ENCODE measurements around the gene WBP2. TPM values are rescaled to one million over a fixed set of nuclear protein-coding genes. Genes with fewer than 3 reads are reported as not detected.

Gene WBP2
- total and polyA plus RNA-seq, 2 of the 8 experiments (the other 6 are each of a cell fraction or from before 2014, with no cell fraction given): 48.2 to 71.2 TPM

- no peak for FAIRE-seq
- H4K91ac ChIP-seq (replicated peaks; ENCODE audit: insufficient read length, low read length): no peak overlapping the region
- no peak overlapping the region for H3K27ac ChIP-seq (ENCODE audit: low read depth, low read length)
- no peak for DNase-seq (ENCODE audit: low read depth in 1 of 2, low spot score in 2 of 2)
- no peak overlapping the region for H3K4me2 ChIP-seq (ENCODE audit: insufficient read depth in 1 of 2, low read depth in 2 of 2, low read length in 2 of 2)
- no peak overlapping the region for H2BK5ac ChIP-seq (ENCODE audit: low read depth, low read length)
- no peak overlapping the region for H3K56ac ChIP-seq (replicated peaks; ENCODE audit: insufficient read length, low read depth, low read length)
- no peak overlapping the region for H2BK20ac ChIP-seq (ENCODE audit: low read length)
- H3K27me3 ChIP-seq (replicated peaks in 1 of 4; ENCODE audit: control insufficient read depth in 3 of 4, extremely low read depth in 1 of 4, insufficient read depth in 3 of 4, low read length in 3 of 4): no peaks in the 10 kb centered on the region
- H3K79me1 ChIP-seq (ENCODE audit: low read depth, low read length): no peaks in the 10 kb centered on the region
- peaks cover 32 to 73% (median 61%) of the 10 kb centered on the region in 4 experiments for H3K36me3 ChIP-seq (ENCODE audit: control insufficient read depth in 2 of 4, insufficient read depth in 4 of 4, low read length in 3 of 4)
- no peak overlapping the region for H2BK120ac ChIP-seq (replicated peaks; ENCODE audit: low read depth, low read length)
- no peak overlapping the region for H3K9ac ChIP-seq (replicated peaks in 1 of 4; ENCODE audit: extremely low read depth in 1 of 4, low read depth in 3 of 4, low read length in 3 of 4)
- H3K18ac ChIP-seq (ENCODE audit: extremely low read depth, low read length): no peak overlapping the region
- ChIA-PET POLR2A (ENCODE audit: partially characterized antibody) (interaction anchor here (1.4 to 5.0 kb wide), 4 partner anchors 10 to 38 kb away, joined by 3 to 36 read pairs (median 6); partner anchors contain the start of gene UNK), CTCF (ENCODE audit: partially characterized antibody) (interaction anchor here (0.8 to 9.6 kb wide), 7 partner anchors 10 to 44 kb away, joined by 3 to 104 read pairs (median 4); partner anchors contain the start of gene UNC13D)
- no peaks in the 10 kb centered on the region for H3K4me1 ChIP-seq (replicated peaks in 1 of 4; ENCODE audit: control insufficient read depth in 3 of 4, insufficient read depth in 4 of 4, low read length in 3 of 4)
- TF ChIP-seq SIN3A (conservative IDR thresholded peaks at IDR 0.05 in 1 of 2, IDR thresholded peaks at IDR 0.05 in 1 of 2; ENCODE audit: low read depth in 1 of 2, low read length in 2 of 2) (no peak), E2F6 (IDR thresholded peaks at IDR 0.05) (no peak), GTF2F1 (IDR thresholded peaks at IDR 0.05; ENCODE audit: borderline replicate concordance, low read depth, low read length) (no peak), RBBP5 (IDR thresholded peaks at IDR 0.05; ENCODE audit: borderline replicate concordance, low read depth, low read length) (no peak), POLR2A (IDR thresholded peaks at IDR 0.05; ENCODE audit: control extremely low read depth in 1 of 2, low read depth in 2 of 2, low read length in 2 of 2) (no peak), PHF8 (conservative IDR thresholded peaks at IDR 0.05; ENCODE audit: low read depth, low read length) (no peak), CTCF (IDR thresholded peaks at IDR 0.05; ENCODE audit: control extremely low read depth in 1 of 3, insufficient read depth in 1 of 3, low read depth in 1 of 3, low read length in 3 of 3) (no peak), TCF12 (IDR thresholded peaks at IDR 0.05; ENCODE audit: low read depth, low read length) (no peak)
- no peaks in the 10 kb centered on the region for H3K9me3 ChIP-seq (ENCODE audit: insufficient read depth in 2 of 2, low read depth in 1 of 2, low read length in 1 of 2)
- no peak overlapping the region for H3K4ac ChIP-seq (replicated peaks; ENCODE audit: insufficient read length, low read depth, low read length)
- 94% methylated on average over 6 of the region's 6 CpGs; no CpG with 5 or more reads in 1 of the 2 experiments for WGBS, 2 experiments (ENCODE audit: extremely low coverage in 1 of 2, insufficient coverage in 1 of 2, insufficient read length in 1 of 2, insufficient replicate concordance in 2 of 2, low coverage in 1 of 2, low lambda C conversion rate in 2 of 2, missing lambda C conversion rate in 1 of 2)
- H3K79me2 ChIP-seq (ENCODE audit: control insufficient read depth in 1 of 2, insufficient read depth in 2 of 2, low read length in 2 of 2): no peaks in the 10 kb centered on the region
- no peak overlapping the region for H2AFZ ChIP-seq (ENCODE audit: low read length)
- no peak overlapping the region for H3K4me3 ChIP-seq (ENCODE audit: extremely low read depth in 1 of 4, insufficient read depth in 2 of 4, low read depth in 3 of 4, low read length in 4 of 4)
- no peak overlapping the region for H3K14ac ChIP-seq (ENCODE audit: insufficient read length)
- no peak overlapping the region for H3K23ac ChIP-seq (ENCODE audit: insufficient read length)
- no peak overlapping the region for H2AK5ac ChIP-seq (ENCODE audit: low read depth, low read length)
- H3K23me2 ChIP-seq (ENCODE audit: low read depth, low read length): no peaks in the 10 kb centered on the region
- no peak overlapping the region for H2BK12ac ChIP-seq (ENCODE audit: low read depth, low read length)
- peaks cover 0 to 12% of the 10 kb centered on the region in 2 experiments for H4K20me1 ChIP-seq (replicated peaks in 1 of 2; ENCODE audit: control insufficient read depth in 1 of 2, insufficient read depth in 2 of 2, low read length in 2 of 2)
- no peak overlapping the region for H2BK15ac ChIP-seq (ENCODE audit: low read length)
- H4K5ac ChIP-seq (ENCODE audit: insufficient read length, low read depth, low read length): no peak overlapping the region
- no peak overlapping the region for H4K8ac ChIP-seq (ENCODE audit: extremely low read depth, insufficient read depth, low read length)
Measured at GRCh38 chr17:75817571-75817970, 37.6 kb downstream of the WBP2 start.
